Forelimb muscle (tissue), 1 donor: ENCODE measurements around the gene DISP2. TPM values are rescaled to one million over a fixed set of nuclear protein-coding genes. Genes with fewer than 3 reads are reported as not detected.

Experiments used
- DNase-seq: peaks from one replicate; pipeline ENCODE4 v3.0.0-alpha.2; 2013; ENCODE audit warnings: low read depth
- polyA plus RNA-seq: library from polyadenylated mRNA; unstranded; fragments of 120-200 nt; gene quantifications from one replicate; pipeline ENCODE4 v1.2.1, GENCODE V29; 2013; ENCODE audit not compliant: insufficient read length

DISP2 gene
- polyA plus RNA-seq, 1 donor: 1.4 TPM

GRCh38 chr15:40421246-40422157, 63.5 kb downstream of the DISP2 start:
- DNase-seq: no peak

DNA sequence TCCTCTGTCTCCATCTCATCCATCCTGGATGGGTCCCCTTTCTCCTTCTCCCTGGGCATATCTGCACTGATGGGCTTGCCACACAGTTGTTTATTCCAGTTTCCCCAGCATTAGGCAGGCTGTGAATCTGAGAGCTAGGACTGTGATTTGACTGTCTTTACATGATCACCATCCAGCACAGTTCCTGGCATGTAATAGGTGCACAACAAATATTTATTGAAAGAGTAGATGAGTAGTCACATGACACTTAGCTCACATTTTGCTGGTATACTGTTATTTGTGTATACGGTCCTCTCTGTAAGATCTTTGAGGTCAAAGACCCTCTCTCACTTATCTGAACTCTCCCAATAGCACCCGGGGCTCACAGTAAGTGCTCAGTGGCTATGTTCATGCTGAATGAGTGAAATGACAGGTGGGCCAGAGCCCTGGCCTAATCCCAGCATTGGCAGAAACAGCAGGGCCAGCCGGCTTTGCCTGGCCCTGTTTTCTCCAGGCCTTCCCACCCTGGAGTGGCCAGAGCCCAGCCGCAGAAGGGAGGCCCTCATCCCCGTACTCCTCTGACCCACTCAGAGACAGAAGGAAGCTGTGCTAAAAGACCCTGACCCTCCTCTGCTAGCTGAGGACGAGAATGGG, 66.6 kb downstream of the DISP2 start:
- no peak for DNase-seq

GRCh38 chr15:40425681-40426080, 67.7 kb downstream of the DISP2 start:
- no peak for DNase-seq

DNA sequence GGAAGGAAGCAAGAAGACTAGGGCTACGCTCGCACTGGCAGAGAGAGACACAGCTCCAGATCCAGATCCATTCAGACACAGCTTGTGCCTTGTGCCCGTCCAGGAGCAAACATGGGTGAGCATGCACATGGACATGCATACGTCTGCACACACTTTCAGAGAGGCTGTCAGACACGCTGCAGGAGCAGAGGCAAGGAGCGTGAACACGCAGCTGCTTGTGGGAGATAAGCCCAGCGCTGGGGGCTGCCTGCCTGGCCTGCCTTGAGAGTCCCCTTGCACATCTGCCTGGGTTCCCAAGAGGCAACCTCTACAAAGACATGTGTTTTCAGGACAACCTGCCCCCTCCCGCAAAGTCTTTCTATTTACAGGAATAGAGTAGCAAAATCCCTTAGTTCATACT, 69.2 kb downstream of the DISP2 start:
- no peak for DNase-seq

DNA sequence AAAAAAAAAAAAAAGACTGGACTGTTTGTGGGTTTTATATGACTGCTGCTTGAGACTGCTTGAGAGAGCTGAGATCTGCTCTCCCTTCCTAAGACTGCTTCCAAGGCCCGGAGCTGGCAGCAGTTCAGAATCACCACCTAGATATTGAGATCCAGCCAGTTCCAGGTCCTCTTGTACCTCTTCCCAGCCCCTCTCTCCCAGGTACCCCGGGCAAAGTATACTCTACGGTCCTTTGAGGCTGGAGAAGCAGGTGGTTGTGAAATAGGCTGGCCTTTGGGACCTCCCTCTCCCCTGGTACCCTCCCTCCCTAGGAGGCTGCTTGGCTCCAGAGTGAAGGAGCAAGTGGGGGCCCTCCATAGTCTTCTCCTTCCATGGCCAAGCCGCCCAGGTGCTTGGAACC, 70.2 kb downstream of the DISP2 start:
- DNase-seq: no peak

Other genes starting within 250 kb of the DISP2 start
- gene BMF, start 249.3 kb upstream of the DISP2 start, polyA plus RNA-seq: 10.8 TPM
- gene BUB1B, start 197.2 kb upstream of the DISP2 start, polyA plus RNA-seq: 8.8 TPM
- 0.83 TPM for gene PAK6, start 119.2 kb upstream of the DISP2 start, polyA plus RNA-seq
- 0.32 TPM for gene ANKRD63, start 75.2 kb upstream of the DISP2 start, polyA plus RNA-seq
- 10.2 TPM for gene PLCB2, start 50.3 kb upstream of the DISP2 start, polyA plus RNA-seq
- gene INAFM2, start 34.5 kb upstream of the DISP2 start, polyA plus RNA-seq: 14.1 TPM
- 17.0 TPM for gene CCDC9B, start 17.3 kb upstream of the DISP2 start, polyA plus RNA-seq
- not detected for gene PHGR1, start 7.2 kb upstream of the DISP2 start, polyA plus RNA-seq
- gene KNSTRN, start 24.5 kb downstream of the DISP2 start, polyA plus RNA-seq: 20.0 TPM
- 54.4 TPM for gene IVD, start 47.6 kb downstream of the DISP2 start, polyA plus RNA-seq
- 24.6 TPM for gene BAHD1, start 82.7 kb downstream of the DISP2 start, polyA plus RNA-seq
- 33.8 TPM for gene CHST14, start 112.8 kb downstream of the DISP2 start, polyA plus RNA-seq
- gene CCDC32, start 206.8 kb downstream of the DISP2 start, polyA plus RNA-seq: 14.7 TPM
- 8.7 TPM for gene RPUSD2, start 211.1 kb downstream of the DISP2 start, polyA plus RNA-seq
- 7.5 TPM for gene KNL1, start 236.0 kb downstream of the DISP2 start, polyA plus RNA-seq